ENCODE measurements around the gene FOXP4. TPM values are rescaled to one million over a fixed set of nuclear protein-coding genes. Genes with fewer than 3 reads are reported as not detected.

Gene FOXP4
- total and polyA plus RNA-seq, 2 of the 13 experiments (the other 11 are each of a cell fraction or from before 2014, with no cell fraction given) = 11.0 to 12.4 TPM

DNA sequence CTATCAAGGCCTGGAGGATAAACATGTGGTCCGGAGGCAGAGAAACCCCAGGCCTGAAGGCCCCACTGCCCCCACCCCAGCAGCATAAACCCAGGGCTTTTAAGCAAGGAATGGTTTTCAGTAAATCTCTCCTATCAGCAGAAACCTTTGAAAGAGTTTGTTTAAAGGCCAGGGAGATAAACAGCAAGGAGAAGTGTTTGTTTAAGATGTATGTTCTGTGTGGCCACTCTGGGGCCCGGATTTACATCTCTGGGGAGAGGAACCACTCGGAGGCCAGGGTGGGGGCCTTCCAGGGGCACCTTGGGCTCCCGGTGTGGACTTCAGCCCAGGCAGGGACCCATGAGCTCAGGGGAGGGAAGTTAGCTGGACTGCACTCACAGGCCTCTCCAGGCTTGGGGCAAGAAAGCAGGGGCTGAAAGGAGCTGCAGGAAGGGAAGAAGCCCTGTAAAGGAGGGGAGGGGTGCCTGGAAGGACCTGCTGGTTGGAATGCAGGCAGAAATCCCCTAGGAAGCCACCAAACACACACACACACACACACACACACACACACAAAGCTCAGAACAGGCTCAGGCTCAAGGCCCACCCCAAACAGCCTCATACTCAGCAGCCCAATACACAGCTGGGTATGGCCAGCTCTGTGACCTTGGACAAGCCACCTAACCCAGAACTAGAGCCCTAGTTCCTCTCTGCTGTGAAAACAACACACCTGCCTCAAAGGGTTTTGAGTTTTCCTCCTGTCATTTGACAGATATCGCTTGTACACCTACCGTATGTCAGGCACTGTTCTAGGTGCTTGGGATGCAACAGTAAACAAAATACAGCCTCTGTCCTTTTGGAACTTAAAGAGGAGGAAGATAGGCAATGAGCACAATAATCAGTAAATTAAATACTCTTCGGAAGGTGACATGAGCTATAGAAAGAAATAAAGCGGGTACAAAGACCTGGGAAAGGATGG lies 26.2 kb upstream of the FOXP4 start (continued):
- TF ChIP-seq ZBTB44 (CRISPR knock-in tag; IDR thresholded peaks at IDR 0.05) (no peak), ZFX (CRISPR knock-in tag; IDR thresholded peaks at IDR 0.05; ENCODE audit: low read depth) (peak; percentile 86), MTA1 (CRISPR knock-in tag; IDR thresholded peaks at IDR 0.05; ENCODE audit: borderline replicate concordance) (peak; percentile 98), HOXA3 (CRISPR knock-in tag; IDR thresholded peaks at IDR 0.05) (peak; percentile 83), TGIF2 (CRISPR knock-in tag; IDR thresholded peaks at IDR 0.05) (0 out of 2 replicates have a peak, but pooled peaks have one; percentile 18), HNF4G (IDR thresholded peaks at IDR 0.05; ENCODE audit: borderline replicate concordance, low read depth, low read length) (peak; percentile 98), HNF4G (CRISPR knock-in tag; IDR thresholded peaks at IDR 0.05; ENCODE audit: borderline replicate concordance, low read depth) (peak; percentile 93), CHD2 (IDR thresholded peaks at IDR 0.05; ENCODE audit: low read depth, low read length) (peak; percentile 56; the same call in 1 of the 2 replicates), BRD4 (CRISPR knock-in tag; IDR thresholded peaks at IDR 0.05) (0 out of 2 replicates have a peak, but pooled peaks have one; percentile 47)
- TF ChIP-seq, protein P1, sequence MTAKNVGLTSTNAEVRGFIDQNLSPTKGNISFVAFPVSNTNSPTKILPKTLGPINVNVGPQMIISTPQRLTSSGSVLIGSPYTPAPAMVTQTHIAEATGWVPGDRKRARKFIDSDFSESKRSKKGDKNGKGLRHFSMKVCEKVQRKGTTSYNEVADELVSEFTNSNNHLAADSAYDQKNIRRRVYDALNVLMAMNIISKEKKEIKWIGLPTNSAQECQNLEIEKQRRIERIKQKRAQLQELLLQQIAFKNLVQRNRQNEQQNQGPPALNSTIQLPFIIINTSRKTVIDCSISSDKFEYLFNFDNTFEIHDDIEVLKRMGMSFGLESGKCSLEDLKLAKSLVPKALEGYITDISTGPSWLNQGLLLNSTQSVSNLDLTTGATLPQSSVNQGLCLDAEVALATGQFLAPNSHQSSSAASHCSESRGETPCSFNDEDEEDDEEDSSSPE (CRISPR knock-in tag; IDR thresholded peaks at IDR 0.05) = peak; percentile 43
- TF ChIP-seq, protein P2, sequence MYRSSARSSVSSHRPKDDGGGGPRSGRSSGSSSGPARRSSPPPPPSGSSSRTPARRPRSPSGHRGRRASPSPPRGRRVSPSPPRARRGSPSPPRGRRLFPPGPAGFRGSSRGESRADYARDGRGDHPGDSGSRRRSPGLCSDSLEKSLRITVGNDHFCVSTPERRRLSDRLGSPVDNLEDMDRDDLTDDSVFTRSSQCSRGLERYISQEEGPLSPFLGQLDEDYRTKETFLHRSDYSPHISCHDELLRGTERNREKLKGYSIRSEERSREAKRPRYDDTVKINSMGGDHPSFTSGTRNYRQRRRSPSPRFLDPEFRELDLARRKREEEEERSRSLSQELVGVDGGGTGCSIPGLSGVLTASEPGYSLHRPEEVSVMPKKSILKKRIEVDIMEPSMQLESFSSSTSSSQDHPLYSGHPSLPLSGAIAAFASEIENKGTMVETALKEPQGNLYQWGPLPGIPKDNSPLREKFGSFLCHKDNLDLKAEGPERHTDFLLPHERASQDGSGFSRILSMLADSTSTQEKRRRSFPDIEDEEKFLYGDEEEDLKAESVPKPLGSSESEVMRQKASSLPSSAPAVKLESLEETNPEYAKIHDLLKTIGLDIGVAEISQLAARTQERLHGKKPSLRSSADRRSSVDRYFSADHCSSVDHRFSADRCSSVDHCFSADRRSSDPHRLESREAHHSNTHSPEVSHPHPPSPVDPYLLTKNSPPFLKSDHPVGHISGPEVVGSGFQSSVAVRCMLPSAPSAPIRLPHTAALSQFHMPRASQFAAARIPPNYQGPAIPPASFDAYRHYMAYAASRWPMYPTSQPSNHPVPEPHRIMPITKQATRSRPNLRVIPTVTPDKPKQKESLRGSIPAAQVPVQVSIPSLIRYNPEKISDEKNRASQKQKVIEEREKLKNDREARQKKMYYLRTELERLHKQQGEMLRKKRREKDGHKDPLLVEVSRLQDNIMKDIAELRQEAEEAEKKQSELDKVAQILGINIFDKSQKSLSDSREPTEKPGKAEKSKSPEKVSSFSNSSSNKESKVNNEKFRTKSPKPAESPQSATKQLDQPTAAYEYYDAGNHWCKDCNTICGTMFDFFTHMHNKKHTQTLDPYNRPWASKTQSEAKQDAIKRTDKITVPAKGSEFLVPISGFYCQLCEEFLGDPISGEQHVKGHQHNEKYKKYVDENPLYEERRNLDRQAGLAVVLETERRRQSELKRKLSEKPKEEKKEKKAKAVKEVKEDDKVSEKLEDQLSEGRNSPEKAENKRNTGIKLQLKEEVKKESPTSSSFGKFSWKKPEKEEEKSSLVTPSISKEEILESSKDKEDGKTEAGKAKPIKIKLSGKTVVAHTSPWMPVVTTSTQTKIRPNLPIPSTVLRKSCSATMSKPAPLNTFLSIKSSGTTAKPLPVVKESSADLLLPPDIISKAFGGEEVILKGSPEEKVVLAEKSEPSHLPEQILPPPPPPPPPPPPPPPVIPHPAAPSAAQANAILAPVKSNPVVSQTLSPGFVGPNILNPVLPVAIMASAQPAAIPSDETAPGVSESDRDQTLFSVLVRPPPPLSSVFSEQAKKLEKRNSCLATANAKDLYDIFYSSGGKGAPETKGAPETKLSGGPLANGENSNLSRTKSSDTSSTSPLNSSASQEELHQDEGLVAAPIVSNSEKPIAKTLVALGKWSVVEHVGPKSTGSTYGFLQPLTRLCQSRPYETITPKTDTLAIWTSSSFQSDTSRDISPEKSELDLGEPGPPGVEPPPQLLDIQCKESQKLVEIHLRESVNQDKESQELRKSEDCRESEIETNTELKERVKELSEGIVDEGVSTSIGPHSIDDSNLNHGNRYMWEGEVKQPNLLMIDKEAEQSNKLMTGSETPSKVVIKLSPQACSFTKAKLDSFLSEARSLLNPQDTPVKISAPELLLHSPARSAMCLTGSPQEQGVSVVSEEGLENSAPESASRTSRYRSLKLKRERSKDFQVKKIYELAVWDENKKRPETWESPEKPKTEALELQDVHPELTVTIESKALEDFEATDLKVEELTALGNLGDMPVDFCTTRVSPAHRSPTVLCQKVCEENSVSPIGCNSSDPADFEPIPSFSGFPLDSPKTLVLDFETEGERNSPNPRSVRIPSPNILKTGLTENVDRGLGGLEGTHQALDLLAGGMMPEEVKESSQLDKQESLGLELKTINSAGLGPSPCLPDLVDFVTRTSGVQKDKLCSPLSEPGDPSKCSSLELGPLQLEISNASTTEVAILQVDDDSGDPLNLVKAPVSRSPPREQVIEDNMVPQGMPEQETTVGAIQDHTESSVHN (CRISPR knock-in tag; IDR thresholded peaks at IDR 0.05) = peak; percentile 39; the same call in 1 of the 2 replicates
- TF ChIP-seq, protein P3, sequence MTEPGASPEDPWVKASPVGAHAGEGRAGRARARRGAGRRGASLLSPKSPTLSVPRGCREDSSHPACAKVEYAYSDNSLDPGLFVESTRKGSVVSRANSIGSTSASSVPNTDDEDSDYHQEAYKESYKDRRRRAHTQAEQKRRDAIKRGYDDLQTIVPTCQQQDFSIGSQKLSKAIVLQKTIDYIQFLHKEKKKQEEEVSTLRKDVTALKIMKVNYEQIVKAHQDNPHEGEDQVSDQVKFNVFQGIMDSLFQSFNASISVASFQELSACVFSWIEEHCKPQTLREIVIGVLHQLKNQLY (CRISPR knock-in tag; IDR thresholded peaks at IDR 0.05) = peak; percentile 63; the same call in 1 of the 2 replicates
- TF ChIP-seq, protein P4, sequence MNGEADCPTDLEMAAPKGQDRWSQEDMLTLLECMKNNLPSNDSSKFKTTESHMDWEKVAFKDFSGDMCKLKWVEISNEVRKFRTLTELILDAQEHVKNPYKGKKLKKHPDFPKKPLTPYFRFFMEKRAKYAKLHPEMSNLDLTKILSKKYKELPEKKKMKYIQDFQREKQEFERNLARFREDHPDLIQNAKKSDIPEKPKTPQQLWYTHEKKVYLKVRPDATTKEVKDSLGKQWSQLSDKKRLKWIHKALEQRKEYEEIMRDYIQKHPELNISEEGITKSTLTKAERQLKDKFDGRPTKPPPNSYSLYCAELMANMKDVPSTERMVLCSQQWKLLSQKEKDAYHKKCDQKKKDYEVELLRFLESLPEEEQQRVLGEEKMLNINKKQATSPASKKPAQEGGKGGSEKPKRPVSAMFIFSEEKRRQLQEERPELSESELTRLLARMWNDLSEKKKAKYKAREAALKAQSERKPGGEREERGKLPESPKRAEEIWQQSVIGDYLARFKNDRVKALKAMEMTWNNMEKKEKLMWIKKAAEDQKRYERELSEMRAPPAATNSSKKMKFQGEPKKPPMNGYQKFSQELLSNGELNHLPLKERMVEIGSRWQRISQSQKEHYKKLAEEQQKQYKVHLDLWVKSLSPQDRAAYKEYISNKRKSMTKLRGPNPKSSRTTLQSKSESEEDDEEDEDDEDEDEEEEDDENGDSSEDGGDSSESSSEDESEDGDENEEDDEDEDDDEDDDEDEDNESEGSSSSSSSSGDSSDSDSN (CRISPR knock-in tag; IDR thresholded peaks at IDR 0.05) = peak; percentile 94

Measured in HepG2 (cell line).